RWPE1 (cell line): ENCODE measurements around the gene MLC1.

Experiments
- CTCF ChIA-PET: fragments of 350-600 bp; sonication (Branson Sonifier 250); formaldehyde crosslinking; extraction: SDS; loops from one replicate; lab custom pipeline; 2021; lab: Yijun Ruan, JAX
- POLR2A ChIA-PET: fragments of 400-600 bp; formaldehyde crosslinking; extraction: SDS; loops from one replicate; lab custom pipeline; 2020; ENCODE audit warnings: antibody characterized with exemption; ENCODE audit not compliant: low non-redundant PET; lab: Yijun Ruan, JAX
- DNase-seq: peaks from one replicate; pipeline ENCODE4 v3.0.0; 2012; ENCODE audit warnings: low spot score
- H3K27ac ChIP-seq: fragments of 450-650 bp; 2 replicates; pipeline ENCODE4 v1.5.1; 2017
- CTCF ChIP-seq: fragments of 450-650 bp; conservative IDR thresholded peaks from 2 replicates; pipeline ENCODE4 v1.5.1; 2017; ENCODE audit warnings: low read depth, mild to moderate bottlenecking

MLC1 gene

DNA sequence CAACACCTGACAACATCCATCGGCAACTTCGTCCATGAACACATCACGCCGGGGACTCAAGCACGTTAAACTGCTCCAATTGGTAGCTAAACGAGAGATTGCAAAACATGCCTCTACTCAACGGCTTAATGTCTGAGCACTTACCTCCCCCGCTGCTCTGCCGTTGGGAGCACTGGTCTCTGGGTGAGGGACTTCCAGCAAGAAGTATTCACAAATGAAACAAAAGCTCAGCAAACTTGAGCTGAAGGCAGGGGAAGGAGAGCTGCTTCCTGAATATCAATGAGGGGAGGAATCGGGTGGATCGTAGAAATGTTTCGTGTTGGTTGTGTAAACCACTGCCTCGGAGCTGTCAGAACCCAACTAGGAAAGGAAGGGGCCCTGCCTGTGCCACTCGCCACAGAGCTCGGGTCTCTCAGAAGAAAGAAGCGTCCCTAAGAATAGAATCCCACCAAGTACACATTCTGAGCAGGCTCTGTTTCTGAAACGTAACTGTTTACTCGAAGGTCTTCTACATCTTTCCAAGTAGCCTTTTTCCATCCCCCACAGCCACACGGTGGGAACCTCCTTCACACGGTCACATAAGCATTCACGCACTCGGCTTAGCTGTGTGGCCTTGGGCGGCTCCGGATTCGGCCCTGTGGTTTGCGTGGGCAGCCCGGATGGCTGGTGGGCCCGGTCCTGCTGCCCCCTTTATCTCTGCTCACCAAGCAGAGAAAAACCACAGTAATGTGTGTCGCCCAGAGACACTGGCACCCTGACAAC lies at the start of gene MLC1:
Gene MLC1 (minus strand): TSS at position 216 of the 762 bp plus-strand sequence. CDS start 524 bp downstream, outside the sequence.
- peak within 1 kb of the TSS; percentile 74; the same call in 1 of the 2 replicates for H3K27ac ChIP-seq
- ChIA-PET CTCF (no interaction called here), POLR2A (no interaction called here)
- no peak for DNase-seq
- no peak for TF ChIP-seq CTCF

- TF ChIP-seq CTCF, result no peak
- no peak overlapping the region for H3K27ac ChIP-seq
- DNase-seq, result no peak
- ChIA-PET CTCF (no interaction called here), POLR2A (no interaction called here)
Observed at GRCh38 chr22:50134481-50134880, 49.3 kb upstream of the MLC1 start.

DNA sequence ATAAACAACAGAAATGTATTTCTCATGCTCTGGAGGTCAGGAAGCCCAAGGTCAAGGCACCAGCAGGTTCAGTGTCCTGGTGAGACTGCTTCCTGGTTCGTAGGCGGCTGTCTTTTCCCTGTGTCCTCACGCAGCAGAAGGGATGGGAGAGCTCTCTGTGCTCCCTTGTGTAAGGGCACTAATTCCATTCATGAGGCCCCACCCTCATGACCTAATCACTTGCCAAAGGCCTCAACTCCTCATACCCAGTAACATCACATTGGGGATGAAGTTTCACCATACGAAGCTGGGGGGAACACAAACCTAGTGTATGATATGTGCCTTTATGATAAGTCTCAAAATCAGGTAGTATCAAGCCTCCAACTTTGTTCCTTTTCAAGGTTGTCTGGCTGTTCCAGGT lies 46.7 kb upstream of the MLC1 start:
- ChIA-PET POLR2A (no interaction called here), CTCF (no interaction called here)
- H3K27ac ChIP-seq, result no peak overlapping the region
- TF ChIP-seq CTCF, result no peak
- no peak for DNase-seq

GRCh38 chr22:50129121-50129736 lies 44.0 kb upstream of the MLC1 start:
- ChIA-PET POLR2A (no interaction called here), CTCF (no interaction called here)
- DNase-seq, result no peak
- no peak overlapping the region for H3K27ac ChIP-seq
- TF ChIP-seq CTCF, result no peak

DNA sequence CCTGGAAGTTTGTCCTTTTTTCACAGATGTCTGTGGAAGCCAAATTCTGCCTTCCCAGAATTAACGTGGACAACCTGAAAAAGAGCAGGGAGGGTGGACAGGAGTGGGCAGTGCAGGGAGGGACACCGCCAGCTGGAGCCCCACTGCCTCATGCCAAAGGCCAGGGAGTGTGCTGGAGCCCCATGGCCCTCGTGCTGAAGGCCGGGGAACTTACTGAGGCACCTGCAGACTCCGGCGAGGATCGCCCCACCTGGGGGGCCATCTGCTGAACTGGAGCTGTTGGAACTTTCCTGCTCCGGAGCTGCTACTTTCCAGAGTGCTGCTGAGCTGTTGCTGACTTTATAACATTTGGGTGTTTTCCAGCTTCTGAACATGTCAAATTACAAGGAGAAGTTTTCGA lies 39.8 kb upstream of the MLC1 start:
- CTCF ChIA-PET, result no interaction called here
- no peak for TF ChIP-seq CTCF
- DNase-seq, result no peak
- POLR2A ChIA-PET, result no interaction called here
- no peak overlapping the region for H3K27ac ChIP-seq

DNA sequence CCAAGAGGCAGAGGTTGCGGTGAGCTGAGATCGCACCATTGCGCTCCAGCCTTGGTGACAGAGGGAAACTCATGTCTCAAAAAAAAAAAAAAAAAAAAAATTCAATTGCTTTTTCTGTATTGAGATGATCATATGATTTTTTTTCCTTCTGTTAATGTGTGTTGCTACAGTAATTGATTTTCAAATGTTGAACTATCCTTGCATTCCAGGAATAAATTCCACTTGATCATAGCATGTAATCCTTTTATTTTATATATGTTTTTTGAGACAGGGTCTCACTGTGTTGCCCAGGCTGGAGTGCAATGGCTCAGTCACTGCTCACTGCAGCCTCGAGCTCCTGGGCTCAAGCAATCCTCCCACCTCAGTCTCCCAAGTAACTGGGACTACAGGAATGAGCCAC lies 37.9 kb upstream of the MLC1 start:
- no peak overlapping the region for H3K27ac ChIP-seq
- ChIA-PET POLR2A (no interaction called here), CTCF (no interaction called here)
- DNase-seq, result no peak
- TF ChIP-seq CTCF, result no peak
